Measurements from ENCODE around the gene NKX2-2. TPM values are rescaled to one million over a fixed set of nuclear protein-coding genes. Genes with fewer than 3 reads are reported as not detected.

Gene NKX2-2
- total and polyA plus RNA-seq, 8 donors = 2.0 to 28.7 (median 3.7) TPM

Other genes starting within 250 kb of the NKX2-2 start
- 10 to 100 TPM; 21.0 to 33.6 (median 30.7) TPM for gene XRN2, start 210.7 kb downstream of the NKX2-2 start, total RNA-seq
- gene XRN2, start 210.7 kb downstream of the NKX2-2 start, polyA plus RNA-seq = 10 to 100 TPM in 1 of 2 donors, 1 to 10 TPM in 1; 10.0 to 22.0 TPM
- not detected for gene NKX2-4, start 116.5 kb downstream of the NKX2-2 start, total RNA-seq
- not detected for gene NKX2-4, start 116.5 kb downstream of the NKX2-2 start, polyA plus RNA-seq
- not detected for gene PAX1, start 191.6 kb upstream of the NKX2-2 start, total RNA-seq
- not detected for gene PAX1, start 191.6 kb upstream of the NKX2-2 start, polyA plus RNA-seq